ENCODE results near the gene RUFY3. TPM values are rescaled to one million over a fixed set of nuclear protein-coding genes. Genes with fewer than 3 reads are reported as not detected.
"Not testable (repeated sequence)": the region's sequence is repeated elsewhere in the genome, so short reads cannot be mapped to it uniquely, and the experiment has no call there.

The RUFY3 gene
- total RNA-seq, 2 donors from 2014 or later = 32.8 to 33.0 TPM

- H3K4me3 Mint-ChIP-seq = no peak overlapping the region
- no peaks in the 10 kb centered on the region for H3K9me3 ChIP-seq (ENCODE audit: control insufficient read depth, low read length, poor library complexity, severe bottlenecking)
- H3K27me3 Mint-ChIP-seq = no peaks in the 10 kb centered on the region
- peaks cover 19% of the 10 kb centered on the region for H3K4me1 Mint-ChIP-seq
- H3K36me3 Mint-ChIP-seq (ENCODE audit: low read depth) = no peaks in the 10 kb centered on the region
- H3K27ac Mint-ChIP-seq = peak overlapping the region; percentile 85
- DNase-seq = no peak
- no peak for ATAC-seq
Measured at GRCh38 chr4:70712150-70712549, 9.6 kb upstream of the RUFY3 start.

GRCh38 chr4:70712604-70713452 is 8.9 kb upstream of the RUFY3 start:
- Mint-ChIP-seq H3K4me3 (no peak overlapping the region), H3K4me1 (peaks cover 19% of the 10 kb centered on the region), H3K27ac (no peak overlapping the region), H3K36me3 (ENCODE audit: low read depth) (no peaks in the 10 kb centered on the region), H3K27me3 (no peaks in the 10 kb centered on the region)
- DNase-seq (no peak), ATAC-seq (no peak)
- no peaks in the 10 kb centered on the region for H3K9me3 ChIP-seq (ENCODE audit: control insufficient read depth, low read length, poor library complexity, severe bottlenecking)

- Mint-ChIP-seq H3K27me3 (no peaks in the 10 kb centered on the region), H3K36me3 (ENCODE audit: low read depth) (no peaks in the 10 kb centered on the region), H3K27ac (no peak overlapping the region), H3K4me3 (no peak overlapping the region), H3K4me1 (peaks cover 19% of the 10 kb centered on the region)
- DNase-seq (no peak), ATAC-seq (peak; percentile 36)
- no peaks in the 10 kb centered on the region for H3K9me3 ChIP-seq (ENCODE audit: control insufficient read depth, low read length, poor library complexity, severe bottlenecking)
Measured at GRCh38 chr4:70713453-70714078, 8.2 kb upstream of the RUFY3 start.

DNA sequence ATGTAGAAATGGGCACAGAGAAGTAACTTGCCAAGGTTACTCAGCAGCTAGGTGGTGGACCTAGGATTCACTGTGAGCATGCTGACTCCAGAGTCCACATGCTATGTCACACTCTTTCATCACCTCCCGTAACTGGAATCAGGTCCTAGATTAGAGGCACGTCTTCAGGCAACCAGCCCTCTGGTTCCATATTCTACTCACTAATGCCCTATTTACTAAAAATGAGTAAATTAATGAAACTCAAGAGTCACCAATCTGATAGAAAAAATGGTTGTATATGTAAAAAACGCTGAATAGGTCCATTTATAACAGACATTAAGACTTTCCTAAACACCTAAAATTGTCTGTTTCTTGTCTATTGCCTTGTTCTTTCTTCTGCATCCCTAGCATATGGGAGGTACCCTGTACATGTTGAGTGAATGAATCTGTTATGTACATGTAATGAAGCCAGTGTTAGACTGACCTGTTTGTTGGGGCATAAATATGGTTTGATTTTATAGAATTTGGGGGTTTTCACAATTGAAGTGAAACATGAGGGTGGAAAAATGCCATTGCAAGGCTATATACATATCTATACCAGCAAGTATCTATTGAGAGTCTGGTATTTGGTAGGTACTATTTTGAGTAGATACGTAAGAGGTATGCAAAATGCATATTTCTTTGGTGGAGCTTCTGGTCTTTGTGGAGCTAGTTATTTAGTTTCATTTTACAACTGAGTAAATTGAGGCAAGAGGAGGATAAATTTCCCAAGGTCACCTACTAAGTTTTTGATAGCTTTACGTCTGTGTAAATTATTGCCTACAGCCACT is 7.5 kb upstream of the RUFY3 start:
- no peaks in the 10 kb centered on the region for H3K36me3 Mint-ChIP-seq (ENCODE audit: low read depth)
- peak overlapping the region; percentile 11 for H3K27ac Mint-ChIP-seq
- DNase-seq (no peak), ATAC-seq (peak; percentile 14)
- H3K9me3 ChIP-seq (ENCODE audit: control insufficient read depth, low read length, poor library complexity, severe bottlenecking) = no peaks in the 10 kb centered on the region
- peaks cover 19% of the 10 kb centered on the region for H3K4me1 Mint-ChIP-seq
- H3K4me3 Mint-ChIP-seq = no peak overlapping the region
- H3K27me3 Mint-ChIP-seq = no peaks in the 10 kb centered on the region

DNA sequence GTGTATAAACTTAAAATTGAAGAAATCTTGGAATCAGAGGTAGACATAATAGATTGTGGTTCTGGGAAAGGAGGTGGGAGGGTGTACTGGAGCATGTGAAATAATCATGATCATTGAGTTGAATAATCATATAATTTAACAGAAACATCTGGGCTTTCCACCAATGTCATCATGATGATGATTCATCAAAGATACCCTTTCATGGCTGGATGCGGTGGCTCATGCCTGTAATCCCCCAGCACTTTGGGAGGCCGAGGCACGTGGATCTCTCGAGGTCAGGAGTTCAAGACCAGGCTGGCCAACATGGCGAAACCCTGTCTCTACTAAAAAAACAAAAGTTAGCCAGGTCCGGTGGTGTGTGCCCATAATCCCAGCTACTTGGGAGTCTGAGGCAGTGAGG is 6.7 kb upstream of the RUFY3 start:
- no peak for DNase-seq
- Mint-ChIP-seq H3K27me3 (no peaks in the 10 kb centered on the region), H3K36me3 (ENCODE audit: low read depth) (no peaks in the 10 kb centered on the region), H3K27ac (peak overlapping the region; percentile 11), H3K4me3 (no peak overlapping the region), H3K4me1 (peaks cover 19% of the 10 kb centered on the region)
- H3K9me3 ChIP-seq (ENCODE audit: control insufficient read depth, low read length, poor library complexity, severe bottlenecking) = no peaks in the 10 kb centered on the region
- ATAC-seq = no peak

DNA sequence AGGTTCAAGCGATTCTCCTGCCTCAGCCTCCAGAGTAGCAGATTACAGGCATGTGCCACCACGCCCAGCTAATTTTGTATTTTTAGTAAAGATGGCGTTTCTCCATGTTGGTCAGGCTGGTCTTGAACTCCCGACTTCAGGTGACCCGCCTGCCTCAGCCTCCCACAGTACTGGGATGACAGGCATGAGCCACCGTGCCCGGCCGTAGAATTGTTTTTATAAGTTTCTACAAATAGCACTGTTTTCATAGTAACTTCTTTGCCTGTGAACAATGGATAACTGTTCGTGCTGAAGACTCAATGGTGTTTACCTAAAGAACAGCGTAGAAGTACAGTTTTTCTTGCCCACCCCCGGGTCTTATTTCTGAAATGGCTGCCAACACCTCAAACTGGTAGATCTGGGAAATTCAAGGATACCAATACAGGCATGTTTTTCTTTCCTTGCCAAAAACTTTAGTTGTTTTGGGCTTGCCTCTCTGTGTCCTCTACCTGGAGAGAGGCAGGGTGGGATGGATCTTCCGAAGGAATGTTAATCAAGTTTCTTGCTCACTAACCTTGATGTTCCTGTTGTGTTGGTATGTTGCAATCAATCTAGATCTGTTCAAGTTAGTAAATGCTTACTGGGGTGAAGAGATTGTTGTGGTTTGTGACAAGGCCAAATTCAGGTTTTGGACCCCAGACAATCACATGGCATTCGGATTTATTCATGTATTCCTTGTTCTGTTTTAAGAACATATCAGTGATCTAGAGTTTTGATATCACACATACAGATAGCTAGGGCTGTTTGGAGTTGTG is 2.8 kb upstream of the RUFY3 start:
- no peak for ATAC-seq
- no peak for DNase-seq
- no peaks in the 10 kb centered on the region for H3K9me3 ChIP-seq (ENCODE audit: control insufficient read depth, low read length, poor library complexity, severe bottlenecking)
- H3K4me1 Mint-ChIP-seq = peaks cover 15% of the 10 kb centered on the region
- H3K27ac Mint-ChIP-seq = peak overlapping the region; percentile 45
- H3K27me3 Mint-ChIP-seq = no peaks in the 10 kb centered on the region
- H3K4me3 Mint-ChIP-seq = no peak overlapping the region
- no peaks in the 10 kb centered on the region for H3K36me3 Mint-ChIP-seq (ENCODE audit: low read depth)

DNA sequence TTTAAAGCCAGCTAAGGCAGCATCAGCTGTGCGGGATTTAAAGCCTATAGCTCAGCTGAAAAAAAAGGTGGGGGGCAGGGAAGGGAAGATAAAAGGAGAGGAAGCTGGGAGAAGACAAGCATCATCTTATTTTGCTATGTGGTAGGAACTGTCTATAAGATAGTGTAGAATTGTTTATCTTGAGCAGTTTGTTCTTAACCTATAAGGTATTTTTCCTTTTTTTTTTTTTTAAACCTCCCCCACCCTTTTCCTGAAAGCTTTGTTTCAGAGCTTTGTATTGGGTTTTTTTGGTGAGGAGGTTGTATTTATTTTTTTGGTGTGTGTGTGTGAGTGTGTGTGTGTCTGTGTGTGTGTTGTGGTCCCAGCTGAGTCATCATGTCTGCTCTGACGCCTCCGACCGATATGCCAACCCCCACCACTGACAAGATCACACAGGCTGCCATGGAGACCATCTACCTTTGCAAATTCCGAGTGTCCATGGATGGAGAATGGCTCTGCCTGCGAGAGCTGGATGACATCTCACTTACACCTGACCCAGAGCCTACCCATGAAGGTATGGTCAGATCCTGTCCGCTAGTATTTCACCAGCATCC is 531 bp downstream of the RUFY3 start:
- no peaks in the 10 kb centered on the region for H3K9me3 ChIP-seq (ENCODE audit: control insufficient read depth, low read length, poor library complexity, severe bottlenecking)
- Mint-ChIP-seq H3K4me1 (peaks cover 9% of the 10 kb centered on the region), H3K27ac (peak overlapping the region; percentile 54), H3K36me3 (ENCODE audit: low read depth) (no peaks in the 10 kb centered on the region), H3K4me3 (peak overlapping the region; percentile 41), H3K27me3 (no peaks in the 10 kb centered on the region)
- DNase-seq (no peak), ATAC-seq (peak; percentile 88)

DNA sequence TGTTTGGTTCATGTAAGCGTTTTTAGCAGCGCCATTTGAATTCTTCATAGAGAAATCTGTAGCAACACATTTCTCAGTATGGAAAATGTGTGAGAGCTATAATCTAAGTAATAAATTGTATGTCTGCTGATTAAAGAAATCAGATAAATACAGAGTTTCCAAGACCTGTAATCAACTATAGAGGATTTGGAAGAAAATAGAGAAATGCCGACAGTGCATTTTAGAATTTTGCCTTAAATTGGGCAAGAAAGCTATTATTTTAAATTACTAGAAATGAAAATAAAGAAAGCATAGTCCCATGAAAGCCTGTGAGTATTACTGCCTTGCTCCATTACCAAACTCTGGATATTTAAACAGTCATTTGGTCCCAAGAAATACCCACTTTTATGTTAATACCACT is 2.7 kb downstream of the RUFY3 start:
- Mint-ChIP-seq H3K27me3 (no peaks in the 10 kb centered on the region), H3K27ac (no peak overlapping the region), H3K4me3 (no peak overlapping the region), H3K36me3 (ENCODE audit: low read depth) (no peaks in the 10 kb centered on the region), H3K4me1 (peaks cover 9% of the 10 kb centered on the region)
- ATAC-seq (no peak), DNase-seq (no peak)
- no peaks in the 10 kb centered on the region for H3K9me3 ChIP-seq (ENCODE audit: control insufficient read depth, low read length, poor library complexity, severe bottlenecking)

- Mint-ChIP-seq H3K27ac (no peak overlapping the region), H3K4me3 (no peak overlapping the region), H3K36me3 (ENCODE audit: low read depth) (no peaks in the 10 kb centered on the region), H3K27me3 (no peaks in the 10 kb centered on the region), H3K4me1 (peaks cover 9% of the 10 kb centered on the region)
- no peak for ATAC-seq
- DNase-seq = no peak
- H3K9me3 ChIP-seq (ENCODE audit: control insufficient read depth, low read length, poor library complexity, severe bottlenecking) = no peaks in the 10 kb centered on the region
Measured at GRCh38 chr4:70725633-70726032, 3.9 kb downstream of the RUFY3 start.

- not testable (repeated sequence) for H3K36me3 Mint-ChIP-seq (ENCODE audit: low read depth); ATAC-seq
Measured at GRCh38 chr4:70726515-70726914, 4.8 kb downstream of the RUFY3 start.

GRCh38 chr4:70728091-70728490 is 6.3 kb downstream of the RUFY3 start:
- H3K9me3 ChIP-seq (ENCODE audit: control insufficient read depth, low read length, poor library complexity, severe bottlenecking) = no peaks in the 10 kb centered on the region
- peak overlapping the region; percentile 19 for H3K4me3 Mint-ChIP-seq
- H3K27ac Mint-ChIP-seq = no peak overlapping the region
- peaks cover 4% of the 10 kb centered on the region for H3K4me1 Mint-ChIP-seq
- ATAC-seq (no peak), DNase-seq (no peak)
- H3K36me3 Mint-ChIP-seq (ENCODE audit: low read depth) = no peaks in the 10 kb centered on the region
- H3K27me3 Mint-ChIP-seq = no peaks in the 10 kb centered on the region

More at GRCh38 chr4:70726515-70726914, 4.8 kb downstream of the RUFY3 start:
- H3K27me3 Mint-ChIP-seq; H3K4me1 Mint-ChIP-seq; H3K9me3 ChIP-seq (ENCODE audit: control insufficient read depth, low read length, poor library complexity, severe bottlenecking); H3K27ac Mint-ChIP-seq; H3K4me3 Mint-ChIP-seq; DNase-seq: not testable (repeated sequence)

GRCh38 chr4:70732878-70733277 is 11.1 kb downstream of the RUFY3 start:
- not testable (repeated sequence) for ATAC-seq; H3K27me3 Mint-ChIP-seq; H3K36me3 Mint-ChIP-seq (ENCODE audit: low read depth); H3K4me3 Mint-ChIP-seq; H3K9me3 ChIP-seq (ENCODE audit: control insufficient read depth, low read length, poor library complexity, severe bottlenecking); DNase-seq
- Mint-ChIP-seq H3K4me1 (peaks cover 34% of the 10 kb centered on the region), H3K27ac (peak overlapping the region; percentile 45)
